HCT116 (cell line): Measurements from ENCODE around the gene IRAG1. TPM values are rescaled to one million over a fixed set of nuclear protein-coding genes. Genes with fewer than 3 reads are reported as not detected.

ENCODE experiments used
- ATAC-seq: fragments of 200-7000 bp; cut with Tn5 transposase; 2 replicates; pipeline ENCODE4 v1.9.1; 2020; ENCODE audit warnings: mild to moderate bottlenecking, moderate library complexity
- BruUV-seq: library from RNA; stranded (reverse); fragments of 400-500 nt; replicated peaks from 2 replicates; lab custom pipeline; 2021; lab: Mats Ljungman, UMichigan
- CTCF ChIA-PET: fragments of 300-600 bp; sonication (Branson Sonifier 250); formaldehyde crosslinking; loops from one replicate; lab custom pipeline; 2021; ENCODE audit warnings: antibody characterized with exemption; lab: Charles Lee
- POLR2A ChIA-PET: fragments of 300-600, 350-600 bp; sonication (Branson Sonifier 250); formaldehyde crosslinking; loops from one replicate; lab custom pipeline; 2021; ENCODE audit warnings: antibody characterized with exemption; lab: Charles Lee
- RAD21 ChIA-PET, 2 experiments: fragments of 300-600 bp; sonication (Branson Sonifier 250); formaldehyde crosslinking; loops; one replicate each; lab custom pipeline; 2023; ENCODE audit warnings: low total read pairs in 2 of 2; ENCODE audit not compliant: uncharacterized antibody in 2 of 2, unreplicated experiment in 2 of 2, low non-redundant PET in 1 of 2; lab: Charles Lee
- DNase-seq: peaks from one replicate; pipeline ENCODE4 v3.0.0-alpha.2; 2010; ENCODE audit warnings: low read depth, low spot score
- H2AFZ ChIP-seq: fragments of 200-600 bp; shearing (Covaris generic), sonication (generic); 2 replicates; pipeline ENCODE4 v1.6.1; 2017; ENCODE audit warnings: low read depth, mixed run types, mixed read lengths, antibody characterized with exemption, low read length; ENCODE audit not compliant: poor library complexity, severe bottlenecking
- H3K27ac ChIP-seq: 2 replicates; pipeline ENCODE4 v1.5.1; 2012; ENCODE audit warnings: low read depth, low read length
- H3K27me3 ChIP-seq: fragments of 200-600 bp; sonication (generic); 2 replicates; pipeline ENCODE4 v1.6.1; 2016; ENCODE audit warnings: mixed run types, low read length, mixed read lengths; ENCODE audit not compliant: insufficient read depth
- H3K36me3 ChIP-seq, 2 experiments: fragments of 200-500 bp in 1 of 2; fragments of 200-600 bp in 1 of 2; sonication (Bioruptor generic) in 1 of 2; sonication (generic) in 1 of 2; 2 replicates each; pipeline versions ENCODE4 v1.5.1 to v1.6.1; 2014 to 2016; ENCODE audit warnings: low read length in 2 of 2, inconsistent platforms in 1 of 2, mixed read lengths in 1 of 2, mixed run types in 1 of 2; ENCODE audit not compliant: insufficient read depth in 2 of 2, control insufficient read depth in 1 of 2
- H3K4me1 ChIP-seq, 2 experiments: fragments of 200-600 bp in 1 of 2; sonication (generic) in 1 of 2; 2 replicates each; pipeline versions ENCODE4 v1.5.1 to v1.6.1; 2012 to 2017; ENCODE audit warnings: low read length in 2 of 2, inconsistent platforms in 1 of 2, mild to moderate bottlenecking in 1 of 2, mixed read lengths in 1 of 2, mixed run types in 1 of 2, moderate library complexity in 1 of 2; ENCODE audit not compliant: insufficient read depth in 2 of 2, control insufficient read depth in 1 of 2
- H3K4me2 ChIP-seq: fragments of 200-600 bp; sonication (generic); 2 replicates; pipeline ENCODE4 v1.6.1; 2017; ENCODE audit warnings: mixed run types, low read length, mixed read lengths
- H3K4me3 ChIP-seq, 2 experiments: fragments of 200-600 bp in 1 of 2; sonication (generic) in 1 of 2; replicated peaks in 1 of 2; 2 replicates each; pipeline ENCODE4 v1.5.1; 2011 to 2016; ENCODE audit warnings: low read length in 2 of 2, control low read depth in 1 of 2, low read depth in 1 of 2, mild to moderate bottlenecking in 1 of 2, mixed read lengths in 1 of 2, mixed run types in 1 of 2
- H3K79me2 ChIP-seq: fragments of 200-600 bp; sonication (generic); 2 replicates; pipeline ENCODE4 v1.6.1; 2017; ENCODE audit warnings: mild to moderate bottlenecking, mixed run types, low read length, moderate library complexity, mixed read lengths; ENCODE audit not compliant: insufficient read depth
- H3K9ac ChIP-seq: fragments of 200-600 bp; sonication (generic); 2 replicates; pipeline ENCODE4 v1.6.1; 2016; ENCODE audit warnings: low read length, mixed read lengths
- H3K9me2 ChIP-seq: fragments of 200-600 bp; sonication (generic), shearing (Covaris generic); 2 replicates; pipeline ENCODE4 v1.6.1; 2017; ENCODE audit warnings: mixed run types, mild to moderate bottlenecking, moderate library complexity; ENCODE audit not compliant: insufficient read depth
- H3K9me3 ChIP-seq, 2 experiments: fragments of 200-500 bp in 1 of 2; fragments of 200-600 bp in 1 of 2; sonication (Bioruptor generic) in 1 of 2; sonication (generic) in 1 of 2; 2 replicates each; pipeline ENCODE4 v1.6.1; 2014 to 2017; ENCODE audit warnings: low read length in 2 of 2, mixed read lengths in 2 of 2, inconsistent platforms in 1 of 2, low read depth in 1 of 2, mild to moderate bottlenecking in 1 of 2, mixed run types in 1 of 2, moderate library complexity in 1 of 2; ENCODE audit not compliant: control insufficient read depth in 1 of 2, insufficient read depth in 1 of 2
- H4K20me1 ChIP-seq: fragments of 200-600 bp; sonication (generic), shearing (Covaris generic); 2 replicates; pipeline ENCODE4 v1.6.1; 2017; ENCODE audit warnings: mixed run types, mild to moderate bottlenecking, moderate library complexity; ENCODE audit not compliant: insufficient read depth
- CBX3 ChIP-seq: IDR thresholded peaks from 2 replicates; pipeline ENCODE4 v1.6.1; 2012; ENCODE audit warnings: low read depth
- CEBPB ChIP-seq: IDR thresholded peaks from 2 replicates; pipeline ENCODE4 v1.6.1; 2012; ENCODE audit warnings: low read depth
- CTCF ChIP-seq, 3 experiments: fragments of 200-600 bp in 1 of 3; sonication (generic) in 1 of 3; IDR thresholded peaks in 2 of 3; conservative IDR thresholded peaks in 1 of 3; 2 replicates each; pipeline ENCODE4 v1.5.1; 2012 to 2017; ENCODE audit warnings: low read depth in 2 of 3, low read length in 2 of 3, antibody characterized with exemption in 1 of 3, borderline replicate concordance in 1 of 3, control low read depth in 1 of 3, mild to moderate bottlenecking in 1 of 3, mixed read lengths in 1 of 3, mixed run types in 1 of 3, moderate library complexity in 1 of 3; ENCODE audit not compliant: insufficient read depth in 1 of 3
- EGR1 ChIP-seq: IDR thresholded peaks from 2 replicates; pipeline ENCODE4 v1.6.1; 2012; ENCODE audit warnings: low read depth
- ELF1 ChIP-seq: IDR thresholded peaks from 2 replicates; pipeline ENCODE4 v1.6.1; 2012; ENCODE audit warnings: low read depth, borderline replicate concordance
- EZH2 ChIP-seq: fragments of 200-600 bp; sonication (generic); IDR thresholded peaks from 2 replicates; pipeline ENCODE4 v1.6.1; 2017; ENCODE audit warnings: antibody characterized with exemption, mixed run types
- EZH2phosphoT487 ChIP-seq: fragments of 200-600 bp; IDR thresholded peaks from 2 replicates; pipeline ENCODE4 v1.6.1; 2018; ENCODE audit warnings: antibody characterized with exemption, borderline replicate concordance
- FOSL1 ChIP-seq: IDR thresholded peaks from 2 replicates; pipeline ENCODE4 v1.6.1; 2012; ENCODE audit warnings: low read depth
- JUND ChIP-seq: IDR thresholded peaks from 2 replicates; pipeline ENCODE4 v1.6.1; 2012
- MAX ChIP-seq: IDR thresholded peaks from 2 replicates; pipeline ENCODE4 v1.6.1; 2012
- POLR2A ChIP-seq: IDR thresholded peaks from 2 replicates; pipeline ENCODE4 v1.7.0; 2011; ENCODE audit warnings: borderline replicate concordance; ENCODE audit not compliant: insufficient read depth, insufficient read length; ENCODE audit errors: extremely low read depth
- POLR2AphosphoS5 ChIP-seq: IDR thresholded peaks from 2 replicates; pipeline ENCODE4 v1.6.1; 2011; ENCODE audit warnings: mild to moderate bottlenecking, low read depth, low read length, moderate library complexity
- RAD21 ChIP-seq: IDR thresholded peaks from 2 replicates; pipeline ENCODE4 v1.6.1; 2012; ENCODE audit warnings: low read depth, mild to moderate bottlenecking
- REST ChIP-seq: IDR thresholded peaks from 2 replicates; pipeline ENCODE4 v1.6.1; 2012; ENCODE audit warnings: low read depth
- SIN3A ChIP-seq: IDR thresholded peaks from 2 replicates; pipeline ENCODE4 v1.6.1; 2012; ENCODE audit warnings: low read depth
- SRF ChIP-seq: IDR thresholded peaks from 2 replicates; pipeline ENCODE4 v1.6.1; 2012; ENCODE audit warnings: low read depth
- ZBTB33 ChIP-seq: IDR thresholded peaks from 2 replicates; pipeline ENCODE4 v1.6.1; 2011; ENCODE audit warnings: mild to moderate bottlenecking, low read length, moderate library complexity; ENCODE audit not compliant: insufficient replicate concordance; ENCODE audit errors: extremely low read depth
- ZNF274 ChIP-seq: fragments of 200-500 bp; sonication (Bioruptor generic); IDR thresholded peaks from 2 replicates; pipeline ENCODE4 v1.6.1; 2014; ENCODE audit warnings: mild to moderate bottlenecking, low read depth, low read length, inconsistent platforms
- intact Hi-C: fragments of 100-400 bp; cut with micrococcal nuclease; formaldehyde crosslinking; loops from 2 replicates; pipeline ENCODE4 v1.10.0; 2022
- total RNA-seq: library from RNA; stranded (reverse); gene quantifications from one replicate; pipeline ENCODE4 v1.2.1, GENCODE V29; 2021; ENCODE audit not compliant: unreplicated experiment

Gene IRAG1
- total RNA-seq, 1 experiment from 2014 or later = 3.7 TPM

GRCh38 chr11:10683429-10683828 is 10.1 kb downstream of the IRAG1 start:
- H3K4me3 ChIP-seq = no peak overlapping the region

More at GRCh38 chr11:10683429-10683828, 10.1 kb downstream of the IRAG1 start:
- H3K4me2 ChIP-seq = no peak overlapping the region
- H3K9ac ChIP-seq = no peak overlapping the region
- H3K4me1 ChIP-seq = peaks cover 10 to 39% of the 10 kb centered on the region in 2 experiments
- no peaks in the 10 kb centered on the region for H3K27me3 ChIP-seq
- RAD21 ChIA-PET = no interaction called here
- ATAC-seq = 0 out of 2 replicates have a peak, but pooled peaks have one; percentile 6
- no peaks in the 10 kb centered on the region for H3K9me2 ChIP-seq
- POLR2A ChIA-PET = no interaction called here
- H3K27ac ChIP-seq = no peak overlapping the region
- no peak for DNase-seq
- TF ChIP-seq SIN3A (no peak), EZH2 (no peak), POLR2A (no peak), EGR1 (no peak), ZNF274 (no peak), EZH2phosphoT487 (no peak), SRF (no peak), CTCF (IDR thresholded peaks at IDR 0.05 in 2 of 3, conservative IDR thresholded peaks at IDR 0.05 in 1 of 3; ENCODE audit: borderline replicate concordance in 1 of 3, insufficient read depth in 1 of 3, low read depth in 2 of 3, low read length in 2 of 3) (no peak), ELF1 (no peak), RAD21 (no peak), FOSL1 (no peak), JUND (no peak), CBX3 (no peak), REST (no peak), ZBTB33 (no peak), POLR2AphosphoS5 (no peak), MAX (no peak), CEBPB (no peak)
- H3K79me2 ChIP-seq = no peaks in the 10 kb centered on the region
- no TSS peak for BruUV-seq
- CTCF ChIA-PET = interaction anchor here (0.7 kb wide), 2 partner anchors 10 to 317 kb away, joined by 3 to 4 read pairs; no protein-coding TSS in a partner anchor
- no peak overlapping the region for H2AFZ ChIP-seq
- H3K36me3 ChIP-seq = no peaks in the 10 kb centered on the region
- no peaks in the 10 kb centered on the region for H4K20me1 ChIP-seq
- no peaks in the 10 kb centered on the region for H3K9me3 ChIP-seq
- intact Hi-C loops = no loop called here
